Endothelial cell of umbilical vein (primary cell): ENCODE measurements around the gene SLC12A1. TPM values are rescaled to one million over a fixed set of nuclear protein-coding genes. Genes with fewer than 3 reads are reported as not detected.

ENCODE experiments used
- BruUV-seq: library from RNA; stranded (reverse); fragments of 400-500 nt; replicated peaks from 2 replicates; lab custom pipeline; 2021; lab: Mats Ljungman, UMichigan
- CTCF ChIA-PET: fragments of 300-600, 350-600 bp; sonication (Branson Sonifier 250); formaldehyde crosslinking; loops from one replicate; lab custom pipeline; 2021; ENCODE audit warnings: antibody characterized with exemption, inconsistent platforms; lab: Charles Lee
- POLR2A ChIA-PET: fragments of 300-600, 350-600 bp; sonication (Branson Sonifier 250); formaldehyde crosslinking; loops from one replicate; lab custom pipeline; 2021; ENCODE audit warnings: antibody characterized with exemption, inconsistent platforms; lab: Charles Lee
- DNase-seq: peaks from one replicate; pipeline ENCODE4 v3.0.0-alpha.2; 2011; ENCODE audit warnings: low read depth, low spot score
- FAIRE-seq: peaks from 2 replicates; lab custom pipeline; 2011; peaks lifted over from hg19 to GRCh38; lab: Jason Lieb, UNC
- H2AFZ ChIP-seq: 2 replicates; pipeline ENCODE4 v1.6.0; 2012; ENCODE audit warnings: low read depth, low read length, control low read depth, inconsistent platforms
- H3K27ac ChIP-seq: 2 replicates; pipeline ENCODE4 v1.5.1; 2011; ENCODE audit warnings: low read depth, mild to moderate bottlenecking, control low read depth, low read length, moderate library complexity; ENCODE audit not compliant: insufficient read depth
- H3K27me3 ChIP-seq, 2 experiments: 2 replicates each; pipeline versions ENCODE4 v1.6.0 to v1.6.1; 2011; ENCODE audit warnings: low read length in 2 of 2, mixed read lengths in 1 of 2; ENCODE audit not compliant: control insufficient read depth in 2 of 2, insufficient read depth in 2 of 2
- H3K36me3 ChIP-seq, 2 experiments: 2 replicates in 1 of 2; 3 replicates in 1 of 2; pipeline ENCODE4 v1.5.1; 2011; ENCODE audit warnings: low read length in 2 of 2, mild to moderate bottlenecking in 1 of 2, moderate library complexity in 1 of 2; ENCODE audit not compliant: control insufficient read depth in 2 of 2, insufficient read depth in 2 of 2; ENCODE audit errors: extremely low read depth in 1 of 2
- H3K4me1 ChIP-seq: 3 replicates; pipeline ENCODE4 v1.5.1; 2011; ENCODE audit warnings: mild to moderate bottlenecking, low read length; ENCODE audit not compliant: control insufficient read depth, insufficient read depth; ENCODE audit errors: extremely low read depth
- H3K4me2 ChIP-seq: 2 replicates; pipeline ENCODE4 v1.6.1; 2011; ENCODE audit warnings: low read length, control low read depth, mixed read lengths; ENCODE audit not compliant: insufficient read depth
- H3K4me3 ChIP-seq, 3 experiments: fragments of 200-600 bp in 1 of 3; sonication (generic), shearing (Covaris generic) in 1 of 3; replicated peaks in 1 of 3; 2 replicates each; pipeline ENCODE4 v1.5.1; 2011 to 2016; ENCODE audit warnings: control low read depth in 3 of 3, low read length in 3 of 3, mild to moderate bottlenecking in 2 of 3, inconsistent platforms in 1 of 3, low read depth in 1 of 3, moderate library complexity in 1 of 3; ENCODE audit not compliant: insufficient read depth in 1 of 3
- H3K79me2 ChIP-seq: 2 replicates; pipeline ENCODE4 v1.6.0; 2012; ENCODE audit warnings: low read length, inconsistent platforms; ENCODE audit not compliant: control insufficient read depth, insufficient read depth
- H3K9ac ChIP-seq: replicated peaks from 2 replicates; pipeline ENCODE3; 2011; ENCODE audit warnings: low read length, control low read depth; ENCODE audit not compliant: insufficient read depth; ENCODE audit errors: extremely low read depth
- H3K9me1 ChIP-seq: replicated peaks from 3 replicates; pipeline ENCODE4 v1.6.0; 2011; ENCODE audit warnings: mild to moderate bottlenecking, low read length; ENCODE audit not compliant: control insufficient read depth, insufficient read depth; ENCODE audit errors: extremely low read depth
- H3K9me3 ChIP-seq: replicated peaks from 2 replicates; pipeline ENCODE4 v1.5.1; 2012; ENCODE audit warnings: low read length, inconsistent platforms; ENCODE audit not compliant: control insufficient read depth, insufficient read depth
- H4K20me1 ChIP-seq: replicated peaks from 2 replicates; pipeline ENCODE3; 2011; ENCODE audit warnings: mild to moderate bottlenecking, low read length; ENCODE audit not compliant: control insufficient read depth, insufficient read depth; ENCODE audit errors: extremely low read depth
- CTCF ChIP-seq, 2 donors: IDR thresholded peaks; 1 replicate in 1 of 2; 2 replicates in 1 of 2; pipeline ENCODE4 v1.5.1; 2011; ENCODE audit warnings: low read length in 2 of 2, mild to moderate bottlenecking in 2 of 2, moderate library complexity in 2 of 2, control low read depth in 1 of 2, inconsistent platforms in 1 of 2, low read depth in 1 of 2; ENCODE audit not compliant: insufficient read depth in 1 of 2; ENCODE audit errors: extremely low read depth in 1 of 2
- EZH2 ChIP-seq: IDR thresholded peaks from 2 replicates; pipeline ENCODE4 v1.6.1; 2012; ENCODE audit warnings: borderline replicate concordance, low read depth, mild to moderate bottlenecking, moderate library complexity, low read length, inconsistent platforms; ENCODE audit not compliant: severe bottlenecking
- FOS ChIP-seq: IDR thresholded peaks from 2 replicates; pipeline ENCODE4 v1.6.1; 2011; ENCODE audit warnings: mild to moderate bottlenecking, low read length, moderate library complexity, borderline replicate concordance; ENCODE audit not compliant: insufficient read depth
- GATA2 ChIP-seq: IDR thresholded peaks from 2 replicates; pipeline ENCODE4 v1.7.0; 2011; ENCODE audit warnings: low read depth, mild to moderate bottlenecking, moderate library complexity, mixed read lengths, low read length; ENCODE audit not compliant: insufficient read length, insufficient read depth
- JUN ChIP-seq: IDR thresholded peaks from 2 replicates; pipeline ENCODE4 v1.6.1; 2011; ENCODE audit warnings: borderline replicate concordance, low read depth; ENCODE audit not compliant: insufficient read length, insufficient read depth
- MAX ChIP-seq: IDR thresholded peaks from 2 replicates; pipeline ENCODE4 v1.6.1; 2011; ENCODE audit not compliant: insufficient read depth, insufficient read length
- MYC ChIP-seq: IDR thresholded peaks from one replicate; pipeline ENCODE4 v1.6.1; 2011; ENCODE audit warnings: mild to moderate bottlenecking, low read depth, low read length
- POLR2A ChIP-seq: IDR thresholded peaks from 2 replicates; pipeline ENCODE4 v1.6.1; 2012; ENCODE audit warnings: low read depth, mild to moderate bottlenecking, control low read depth, low read length
- POLR2AphosphoS5 ChIP-seq: IDR thresholded peaks from 2 replicates; pipeline ENCODE4 v1.6.1; 2012; ENCODE audit warnings: low read depth, mild to moderate bottlenecking, control low read depth, low read length, moderate library complexity; ENCODE audit not compliant: insufficient read depth
- dilution Hi-C: fragments of 300-500 bp; cut with MboI; formaldehyde crosslinking; loops from one replicate; pipeline ENCODE4 v1.15.0; 2019; ENCODE audit warnings: low sequenced_read_pairs; ENCODE audit not compliant: extremely low pct_ligation_motif_present
- intact Hi-C: fragments of 100-400 bp; cut with micrococcal nuclease; formaldehyde crosslinking; loops from one replicate; pipeline ENCODE4 v1.10.0; 2022
- polyA plus RNA-seq, 4 experiments: library from polyadenylated mRNA; depleted of rRNA in 3 of 4; stranded (reverse) in 3 of 4; unstranded in 1 of 4; fragments of >200 nt; gene quantifications; 2 replicates each; pipeline versions ENCODE4 v1.2.1 to v1.2.3, GENCODE V29; 2011 to 2012; ENCODE audit warnings: missing spikeins in 1 of 4
- total RNA-seq: library from RNA; stranded (reverse); gene quantifications from 2 replicates; pipeline ENCODE4 v1.2.3, GENCODE V29; 2021

SLC12A1 gene
- total and polyA plus RNA-seq, 2 donors (not counting 3 experiments of a cell fraction or from before 2014, with no cell fraction given): not detected

GRCh38 chr15:48168616-48169015, 37.5 kb upstream of the SLC12A1 start:
- Histone ChIP-seq H3K79me2 (peaks cover 32% of the 10 kb centered on the region), H3K9me3 (no peaks in the 10 kb centered on the region), H3K9me1 (no peaks in the 10 kb centered on the region), H3K27me3 (no peaks in the 10 kb centered on the region), H3K4me1 (no peaks in the 10 kb centered on the region), H2AFZ (no peak overlapping the region), H3K9ac (no peak overlapping the region), H3K36me3 (peaks cover 0 to 4% of the 10 kb centered on the region in 2 experiments), H3K4me2 (no peak overlapping the region), H3K4me3 (no peak overlapping the region), H3K27ac (no peak overlapping the region), H4K20me1 (no peaks in the 10 kb centered on the region)
- dilution Hi-C loops (no loop called here), intact Hi-C loops (no loop called here)
- CTCF ChIA-PET: no interaction called here
- no TSS peak for BruUV-seq
- no peak for TF ChIP-seq GATA2
- TF ChIP-seq MYC: no peak
- TF ChIP-seq POLR2AphosphoS5: no peak
- no peak for TF ChIP-seq EZH2
- TF ChIP-seq MAX: no peak
- TF ChIP-seq POLR2A: no peak
- TF ChIP-seq JUN: no peak
- no peak for TF ChIP-seq CTCF (IDR thresholded peaks at IDR 0.05; ENCODE audit: extremely low read depth in 1 of 2, insufficient read depth in 1 of 2, low read depth in 1 of 2, low read length in 2 of 2)
- TF ChIP-seq FOS: no peak
- no peak for FAIRE-seq
- POLR2A ChIA-PET: no interaction called here
- no peak for DNase-seq
